Measurements from ENCODE around the gene NANOGP8. TPM values are rescaled to one million over a fixed set of nuclear protein-coding genes. Genes with fewer than 3 reads are reported as not detected.

Gene NANOGP8
- total RNA-seq, 3 donors from 2014 or later, result 1.1 to 1.8 TPM; not detected in 1

GRCh38 chr15:35104526-35105147 lies 19.5 kb upstream of the NANOGP8 start:
- no peak for TF ChIP-seq CTCF (IDR thresholded peaks at IDR 0.05)
- Histone ChIP-seq H3K9me3 (no peaks in the 10 kb centered on the region), H3K4me1 (ENCODE audit: low read depth) (no peaks in the 10 kb centered on the region), H3K4me3 (no peak overlapping the region), H3K36me3 (ENCODE audit: low read depth) (no peaks in the 10 kb centered on the region)
- no peak for ATAC-seq
- no peak for DNase-seq
- intact Hi-C loops (cut with DNase I, micrococcal nuclease), result no loop called here

- ATAC-seq, result no peak
- DNase-seq, result no peak
- no peaks in the 10 kb centered on the region for H3K9me3 ChIP-seq
- H3K4me1 ChIP-seq (ENCODE audit: low read depth), result no peaks in the 10 kb centered on the region
- no peak for TF ChIP-seq CTCF (IDR thresholded peaks at IDR 0.05)
- intact Hi-C loops (cut with DNase I, micrococcal nuclease), result no loop called here
- no peaks in the 10 kb centered on the region for H3K36me3 ChIP-seq (ENCODE audit: low read depth)
- no peak overlapping the region for H3K4me3 ChIP-seq
Observed at GRCh38 chr15:35102186-35102585, 17.1 kb upstream of the NANOGP8 start.

- H3K36me3 ChIP-seq (ENCODE audit: low read depth), result no peaks in the 10 kb centered on the region
- DNase-seq (no peak), ATAC-seq (no peak)
- no peaks in the 10 kb centered on the region for H3K4me1 ChIP-seq (ENCODE audit: low read depth)
- no peak for TF ChIP-seq CTCF (IDR thresholded peaks at IDR 0.05)
- intact Hi-C loops (cut with DNase I, micrococcal nuclease), result no loop called here
- H3K4me3 ChIP-seq, result no peak overlapping the region
- no peaks in the 10 kb centered on the region for H3K9me3 ChIP-seq
Observed at GRCh38 chr15:35101335-35101734, 16.2 kb upstream of the NANOGP8 start.

GRCh38 chr15:35098737-35099136 lies 13.6 kb upstream of the NANOGP8 start:
- no peak for TF ChIP-seq CTCF (IDR thresholded peaks at IDR 0.05)
- ATAC-seq (no peak), DNase-seq (no peak)
- H3K4me3 ChIP-seq, result no peak overlapping the region
- H3K4me1 ChIP-seq (ENCODE audit: low read depth), result no peaks in the 10 kb centered on the region
- H3K36me3 ChIP-seq (ENCODE audit: low read depth), result no peaks in the 10 kb centered on the region
- H3K9me3 ChIP-seq, result no peaks in the 10 kb centered on the region
- intact Hi-C loops (cut with DNase I, micrococcal nuclease), result no loop called here

- DNase-seq (no peak), ATAC-seq (no peak)
- no peak for TF ChIP-seq CTCF (IDR thresholded peaks at IDR 0.05)
- Histone ChIP-seq H3K4me1 (ENCODE audit: low read depth) (no peaks in the 10 kb centered on the region), H3K36me3 (ENCODE audit: low read depth) (no peaks in the 10 kb centered on the region), H3K9me3 (no peaks in the 10 kb centered on the region), H3K4me3 (no peak overlapping the region)
- intact Hi-C loops (cut with DNase I, micrococcal nuclease), result no loop called here
Observed at GRCh38 chr15:35095941-35096340, 10.8 kb upstream of the NANOGP8 start.

- H3K9me3 ChIP-seq, result no peaks in the 10 kb centered on the region
- ATAC-seq, result no peak
- no peak for TF ChIP-seq CTCF (IDR thresholded peaks at IDR 0.05)
- no peaks in the 10 kb centered on the region for H3K36me3 ChIP-seq (ENCODE audit: low read depth)
- H3K4me1 ChIP-seq (ENCODE audit: low read depth), result no peaks in the 10 kb centered on the region
- intact Hi-C loops (cut with DNase I, micrococcal nuclease), result no loop called here
- no peak overlapping the region for H3K4me3 ChIP-seq
- no peak for DNase-seq
Observed at GRCh38 chr15:35092846-35093245, 7.8 kb upstream of the NANOGP8 start.
